Ovary (tissue), 3 donors: ENCODE data around the gene OTOR.

ENCODE experiments used
- CTCF ChIP-seq, 3 donors: fragments of 450-650 bp in 2 of 3; fragments of 200-600 bp in 1 of 3; IDR thresholded peaks; one replicate each; pipeline versions ENCODE4 v1.5.1 to v1.8.0; 2016 to 2022; ENCODE audit warnings: antibody characterized with exemption in 3 of 3, mild to moderate bottlenecking in 1 of 3
- EP300 ChIP-seq: sonication (generic); formaldehyde crosslinking; IDR thresholded peaks from one replicate; pipeline ENCODE4 v1.6.1; 2017; ENCODE audit warnings: antibody characterized with exemption
- POLR2A ChIP-seq: fragments of 450-650 bp; IDR thresholded peaks from one replicate; pipeline ENCODE4 v1.6.1; 2017; ENCODE audit warnings: antibody characterized with exemption, mild to moderate bottlenecking, moderate library complexity
- donor health status: DM: no; HTN: no; CAD: no.

- TF ChIP-seq CTCF (IDR thresholded peaks at IDR 0.05), result no peak
- no peak for TF ChIP-seq EP300
- TF ChIP-seq POLR2A, result peak; percentile 64
Measured at GRCh38 chr20:16729565-16730460, 18.3 kb upstream of the OTOR start, which contains the start of gene SNRPB2.
